ENCODE data around the gene THPO.

The THPO gene

GRCh38 chr3:184384342-184384741, 6.3 kb upstream of the THPO start:
- no peak for DNase-seq

GRCh38 chr3:184383033-184383740, 5.2 kb upstream of the THPO start:
- no peak for DNase-seq

- DNase-seq = no peak
Observed at GRCh38 chr3:184382326-184383032, 4.5 kb upstream of the THPO start.

- DNase-seq = no peak
Observed at GRCh38 chr3:184381261-184382224, 3.5 kb upstream of the THPO start.

GRCh38 chr3:184380627-184381260, 2.7 kb upstream of the THPO start:
- no peak for DNase-seq

GRCh38 chr3:184380185-184380626, 2.2 kb upstream of the THPO start:
- DNase-seq = peak; percentile 89

GRCh38 chr3:184379358-184380184, 1.6 kb upstream of the THPO start, which contains the start of gene CHRD:
TSS of gene CHRD (plus strand) at chr3:184380054. CDS start at chr3:184380319, 265 bp downstream.
- DNase-seq = peak; percentile 77

- DNase-seq = no peak
Observed at GRCh38 chr3:184378651-184379357, 797 bp upstream of the THPO start.

GRCh38 chr3:184377374-184377773, 633 bp downstream of the THPO start:
- DNase-seq = no peak

GRCh38 chr3:184375747-184376461, 2.1 kb downstream of the THPO start:
- no peak for DNase-seq

- no peak for DNase-seq
Observed at GRCh38 chr3:184373422-184373821, 4.6 kb downstream of the THPO start.

- no peak for DNase-seq
Observed at GRCh38 chr3:184372911-184373310, 5.1 kb downstream of the THPO start.

GRCh38 chr3:184372296-184372821, 5.6 kb downstream of the THPO start:
- DNase-seq = no peak

GRCh38 chr3:184371570-184372018, 6.4 kb downstream of the THPO start:
- DNase-seq = peak; percentile 84

GRCh38 chr3:184368586-184369183, 9.3 kb downstream of the THPO start:
- DNase-seq = peak; percentile 73

- no peak for DNase-seq
Observed at GRCh38 chr3:184368116-184368515, 9.9 kb downstream of the THPO start.

- no peak for DNase-seq
Observed at GRCh38 chr3:184366619-184367289, 11.3 kb downstream of the THPO start.

- DNase-seq = peak; percentile 98
Observed at GRCh38 chr3:184362668-184363546, 15.1 kb downstream of the THPO start.
